HG03066 (cell line): ENCODE results near the gene TEKT3.
A peak's percentile ranks its signal among the peaks of the same experiment; 100 is the strongest.

Source experiments
- ATAC-seq: cut with Tn5 transposase; IDR thresholded peaks from one replicate; pipeline ENCODE4 v1.9.1; 2021; ENCODE audit warnings: low read depth; ENCODE audit not compliant: unreplicated experiment

TEKT3 gene

GRCh38 chr17:15268461-15268860 is 72.9 kb downstream of the TEKT3 start:
- no peak for ATAC-seq

GRCh38 chr17:15267996-15268395 is 73.4 kb downstream of the TEKT3 start:
- no peak for ATAC-seq

DNA sequence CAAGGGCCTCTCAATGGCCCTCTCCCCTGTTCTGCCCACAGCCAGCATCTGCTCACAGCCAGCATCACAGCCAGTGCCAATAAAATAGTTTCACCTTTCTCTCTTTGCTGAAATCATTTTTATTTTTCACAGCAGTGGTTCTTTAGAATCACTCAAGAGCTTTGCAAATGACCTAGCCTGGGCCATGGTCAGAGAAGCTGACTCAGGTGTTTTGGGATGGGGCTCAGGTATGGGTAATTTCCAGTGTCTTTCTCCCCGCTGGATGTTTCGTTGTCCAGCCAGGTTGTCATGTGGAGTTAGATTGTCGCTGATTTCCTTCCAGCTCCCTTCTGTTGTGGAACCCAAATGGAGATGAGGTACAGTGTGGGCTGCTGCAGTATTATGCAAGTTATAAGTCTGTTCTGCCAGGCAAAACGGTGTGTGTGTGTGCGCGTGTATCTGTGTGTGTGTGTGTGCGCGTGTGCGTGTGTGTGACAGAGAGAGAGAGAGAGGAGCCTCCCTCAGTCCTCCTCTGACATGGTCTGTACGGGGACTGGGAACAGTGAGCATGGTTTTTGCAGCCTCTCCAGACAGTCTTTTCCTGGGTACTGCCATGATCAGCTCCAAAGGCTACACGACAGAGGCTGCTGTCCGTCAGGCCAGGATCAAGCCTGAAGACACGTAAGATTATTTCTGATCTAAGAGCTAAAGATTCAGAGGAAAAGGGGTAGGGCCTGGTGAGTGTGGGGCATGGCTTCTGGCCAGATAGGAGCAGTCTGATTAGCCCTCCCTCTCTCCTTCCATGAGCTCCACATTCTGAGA is 74.9 kb downstream of the TEKT3 start:
- ATAC-seq, result no peak

GRCh38 chr17:15265131-15265530 is 76.3 kb downstream of the TEKT3 start, which contains the start of gene PMP22:
TSS of gene PMP22 (minus strand) at chr17:15265326. CDS start at chr17:15260727, 4,599 bp downstream.
- ATAC-seq, result no peak

- no peak for ATAC-seq
These were observed 76.9 kb downstream of the TEKT3 start for GRCh38 chr17:15264542-15264941.

- no peak for ATAC-seq
These were observed 77.7 kb downstream of the TEKT3 start for GRCh38 chr17:15263680-15264079.

- ATAC-seq, result no peak
These were observed 78.2 kb downstream of the TEKT3 start for GRCh38 chr17:15263206-15263579.

DNA sequence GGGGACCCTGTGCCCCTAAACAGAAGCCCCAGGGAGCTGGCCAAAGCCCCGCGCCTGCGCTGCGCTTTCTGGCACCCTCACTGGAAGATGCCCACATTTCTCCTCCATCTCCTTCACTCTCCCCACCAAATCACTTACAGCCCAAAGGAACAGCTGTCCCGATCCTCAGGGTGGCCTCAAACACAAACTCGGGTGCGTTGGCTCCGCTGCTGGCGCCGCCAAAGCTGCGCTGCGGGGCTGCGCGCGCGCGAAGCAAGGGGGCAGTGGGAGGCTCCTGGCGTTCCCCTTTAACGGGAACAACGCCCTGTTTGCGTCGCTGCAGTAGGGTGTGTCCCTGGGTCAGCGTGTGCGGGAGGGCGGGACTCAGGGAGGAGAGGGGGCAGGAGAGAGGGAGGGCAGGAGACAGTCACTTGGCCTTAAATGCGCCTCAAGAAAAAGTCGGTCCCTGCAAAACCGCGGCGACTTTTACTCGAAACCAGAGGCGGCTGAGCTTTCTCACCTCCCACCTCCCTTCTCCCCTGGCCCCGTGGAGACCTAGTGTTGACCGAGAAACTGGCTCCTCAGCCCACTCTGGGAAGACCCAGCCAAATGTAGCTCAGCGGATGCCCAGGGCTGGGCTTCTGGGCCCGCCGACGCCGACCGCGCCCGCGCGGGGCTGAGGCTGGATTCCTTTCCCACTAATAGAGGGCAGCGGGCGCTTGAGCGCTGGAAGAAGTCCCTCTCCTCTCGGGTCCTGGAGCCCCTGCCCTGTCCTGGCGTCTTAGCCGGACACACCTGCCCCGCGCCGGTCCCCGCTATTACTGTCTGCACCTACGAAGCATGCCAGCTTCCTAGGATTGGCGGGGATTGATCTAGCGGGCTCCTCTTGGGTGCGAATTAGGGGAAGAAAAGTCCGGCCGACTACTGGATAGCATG is 78.8 kb downstream of the TEKT3 start:
- no peak for ATAC-seq

GRCh38 chr17:15261802-15262290 is 79.6 kb downstream of the TEKT3 start:
- no peak for ATAC-seq

- ATAC-seq, result no peak
These were observed 80.1 kb downstream of the TEKT3 start for GRCh38 chr17:15261258-15261801.

DNA sequence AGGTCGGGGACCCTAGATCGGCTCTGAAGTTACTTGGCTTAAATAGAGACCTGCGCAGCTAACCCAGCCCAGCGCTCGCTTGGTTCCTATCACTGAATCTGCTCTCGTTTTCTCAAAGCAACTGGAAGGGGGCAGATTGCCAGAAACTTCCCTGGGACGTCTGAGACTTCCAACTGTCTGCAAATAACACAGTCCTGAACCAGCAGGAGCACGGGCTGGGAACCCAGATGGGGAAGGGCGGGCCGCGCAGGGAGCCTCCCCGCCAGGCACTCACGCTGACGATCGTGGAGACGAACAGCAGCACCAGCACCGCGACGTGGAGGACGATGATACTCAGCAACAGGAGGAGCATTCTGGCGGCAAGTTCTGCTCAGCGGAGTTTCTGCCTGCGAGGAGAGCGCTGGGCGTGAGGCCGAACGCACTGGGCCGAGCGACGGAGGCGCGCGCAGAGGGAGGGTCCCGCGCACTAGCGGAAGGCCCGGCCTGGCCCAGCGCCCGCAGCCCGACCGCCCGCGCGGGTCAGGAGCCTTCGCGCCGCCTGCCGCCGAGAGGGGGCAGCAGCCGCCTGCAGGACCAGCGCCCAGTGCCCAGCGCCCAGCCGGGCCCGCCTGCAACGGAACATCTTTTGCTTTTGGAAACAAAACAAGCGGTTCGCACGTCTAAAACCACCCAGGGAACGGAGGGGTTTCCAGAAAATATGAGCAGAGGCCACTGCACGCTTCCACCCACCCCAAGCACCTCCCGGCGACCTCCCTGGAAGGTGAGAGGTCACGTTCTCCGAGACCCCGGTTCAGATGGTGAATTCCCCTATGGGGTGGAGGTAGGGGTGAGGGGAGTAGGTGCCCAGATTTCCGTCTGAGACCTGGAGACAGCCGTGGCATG is 80.8 kb downstream of the TEKT3 start:
- ATAC-seq, result no peak

- ATAC-seq, result no peak
These were observed 83.4 kb downstream of the TEKT3 start for GRCh38 chr17:15257796-15258512.

GRCh38 chr17:15257258-15257788 is 84.1 kb downstream of the TEKT3 start:
- peak; percentile 72 for ATAC-seq

GRCh38 chr17:15256689-15257088 is 84.7 kb downstream of the TEKT3 start:
- no peak for ATAC-seq

DNA sequence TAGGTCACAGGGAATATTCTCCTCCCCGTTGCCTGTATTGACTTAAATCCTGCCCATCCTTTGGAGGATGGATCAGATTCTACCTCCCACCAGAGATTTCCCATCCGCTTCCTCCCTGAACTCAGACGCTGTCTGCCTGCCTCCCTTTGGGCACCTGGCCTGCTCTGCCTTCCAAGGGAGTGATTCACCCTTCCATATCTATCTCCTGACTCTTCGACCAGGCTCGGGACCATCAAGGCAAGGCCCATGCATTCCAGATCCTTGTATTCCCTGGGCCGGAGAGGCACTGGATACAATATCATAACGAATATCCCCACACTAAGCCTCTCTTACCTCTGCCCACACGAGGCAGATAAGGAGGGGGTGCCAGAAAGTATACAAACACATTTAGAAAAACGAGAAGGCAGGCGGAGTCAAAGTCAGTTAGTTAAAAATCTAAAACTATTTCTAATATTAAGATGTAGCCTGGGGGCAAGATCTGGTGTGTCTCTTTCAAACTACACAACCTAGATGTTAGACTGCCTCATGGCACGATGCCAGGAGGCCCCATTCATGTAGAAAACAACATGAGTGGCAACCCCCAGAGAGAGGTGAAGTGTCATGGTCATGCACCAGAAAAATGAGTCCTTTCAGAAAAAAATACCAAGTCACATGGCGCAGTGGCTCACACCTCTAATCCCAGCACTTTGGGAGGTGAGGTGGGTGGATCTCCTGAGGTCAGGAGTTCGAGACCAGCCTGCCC is 85.5 kb downstream of the TEKT3 start:
- no peak for ATAC-seq
